NCI-H1417 treated with DMSO at 0.1 percent for 48 hours (cell line): ENCODE measurements around the gene CARNS1.
"Not testable (repeated sequence)": the region's sequence is repeated elsewhere in the genome, so short reads cannot be mapped to it uniquely, and the experiment has no call there.

ENCODE experiments used
- DNase-seq: peaks from one replicate; lab custom pipeline; 2025; lab: John Stamatoyannopoulos, UW

Gene CARNS1

GRCh38 chr11:67465530-67465929 is 50.1 kb downstream of the CARNS1 start:
- DNase-seq = not testable (repeated sequence)

DNA sequence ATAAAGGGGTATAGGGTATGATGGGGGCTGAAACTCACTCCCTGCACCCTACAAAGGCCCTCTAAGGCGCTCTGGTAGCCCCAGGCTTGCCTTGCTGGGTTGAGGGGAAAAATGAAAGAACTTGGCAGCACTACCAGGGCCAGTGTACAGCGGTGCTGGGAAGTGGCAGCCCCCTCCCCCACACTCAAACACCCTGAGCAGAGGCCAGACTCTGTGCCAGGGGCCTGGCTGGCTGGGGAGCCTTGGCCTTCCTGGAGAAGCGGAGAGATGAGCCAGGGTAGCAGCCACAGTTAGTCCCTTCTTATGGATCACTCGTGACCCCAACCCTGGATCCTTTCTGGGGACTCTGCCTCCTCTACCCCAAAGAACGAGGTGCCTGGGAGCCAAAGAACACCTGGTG is 50.9 kb downstream of the CARNS1 start:
- DNase-seq = no peak

- DNase-seq = no peak
Measured at GRCh38 chr11:67466962-67467771, 51.7 kb downstream of the CARNS1 start.

DNA sequence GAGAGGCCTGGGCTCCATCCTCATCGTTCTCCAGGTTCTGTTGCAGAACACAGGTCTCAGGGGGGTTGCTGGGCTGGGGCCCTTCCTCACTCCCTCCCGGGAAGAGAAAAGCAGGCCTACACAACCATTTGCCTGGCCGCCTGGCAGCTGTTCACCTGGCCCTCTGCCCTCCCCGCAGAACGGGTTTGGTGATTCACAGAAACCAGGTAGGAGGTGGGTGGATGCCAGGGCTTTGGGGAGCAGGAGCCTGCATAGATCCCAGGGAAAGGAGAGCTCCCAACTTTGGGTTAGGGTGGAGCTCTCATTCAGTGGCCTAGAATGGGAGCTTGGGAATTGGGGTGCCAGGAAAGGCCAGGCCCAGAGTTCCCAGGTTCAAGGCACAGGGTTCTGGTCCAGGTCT is 52.6 kb downstream of the CARNS1 start:
- DNase-seq = no peak

- DNase-seq = no peak
Measured at GRCh38 chr11:67468456-67468758, 52.9 kb downstream of the CARNS1 start.

DNA sequence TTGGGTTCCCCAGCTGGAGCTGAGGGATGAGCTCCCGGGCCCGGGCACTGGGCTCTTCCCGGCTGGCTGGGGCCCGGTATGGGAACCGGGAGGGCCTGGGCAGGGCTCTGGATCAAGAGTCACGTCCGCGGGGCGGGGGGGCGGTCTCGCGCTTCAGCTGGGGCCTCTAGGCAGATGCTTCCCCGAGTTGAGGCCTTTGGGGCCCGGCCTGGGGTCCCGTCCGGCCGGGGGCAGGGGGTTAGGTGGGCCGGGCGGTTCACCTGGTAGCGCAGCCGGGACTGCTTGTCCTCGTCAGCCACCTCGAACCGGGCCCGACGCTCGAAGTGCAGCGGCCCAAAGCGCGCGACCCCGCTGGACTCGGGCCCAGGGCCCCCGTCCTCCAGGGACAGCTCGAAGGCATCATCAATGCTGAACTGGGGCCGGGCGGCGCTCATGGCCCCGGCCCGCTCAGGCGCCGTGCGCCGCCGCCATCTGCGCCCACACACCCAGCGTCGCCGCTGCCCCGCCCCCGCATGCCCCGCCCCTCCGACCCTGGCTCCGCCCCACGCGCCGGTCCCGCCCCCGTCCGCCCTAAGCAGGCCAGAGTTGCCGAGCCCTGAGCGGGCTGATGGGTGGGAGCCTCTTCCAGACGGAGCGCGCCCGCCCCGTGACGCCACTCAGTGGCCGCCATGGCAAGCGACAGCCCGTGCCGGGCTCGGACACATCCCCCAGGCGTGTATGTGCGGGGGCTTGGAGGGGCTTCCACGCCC is 53.5 kb downstream of the CARNS1 start, which contains the start of gene TMEM134:
Gene TMEM134, minus strand, starts transcription at position 493 of the 749 bp plus-strand sequence. Its CDS starts 59 bp downstream, at position 434.
- DNase-seq = peak; percentile 43

GRCh38 chr11:67469508-67469811 is 54.0 kb downstream of the CARNS1 start:
- DNase-seq = no peak

- no peak for DNase-seq
Measured at GRCh38 chr11:67470337-67471002, 55.0 kb downstream of the CARNS1 start.

DNA sequence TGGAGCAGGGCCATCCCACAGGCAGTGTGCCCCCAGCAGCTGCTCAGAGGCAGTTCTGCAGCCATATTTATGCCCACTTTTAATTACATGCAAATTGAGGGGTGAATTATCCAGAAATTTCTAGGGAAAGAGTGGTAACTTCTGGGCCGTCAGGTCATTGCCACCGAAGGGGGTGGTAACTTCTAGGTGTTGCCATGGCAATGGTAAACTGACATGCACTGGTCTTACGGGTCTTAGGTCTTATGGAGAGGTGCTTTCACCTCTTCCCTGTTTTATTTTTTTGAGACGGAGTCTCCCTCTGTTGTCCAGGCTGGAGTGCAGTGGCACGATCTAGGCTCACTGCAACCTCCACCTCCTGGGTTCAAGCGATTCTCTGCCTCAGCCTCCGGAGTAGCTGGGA is 57.4 kb downstream of the CARNS1 start:
- no peak for DNase-seq
